ENCODE measurements around the gene CEP152. TPM values are rescaled to one million over a fixed set of nuclear protein-coding genes. Genes with fewer than 3 reads are reported as not detected.

The CEP152 gene
- polyA plus RNA-seq, 3 donors = 1.0 to 3.8 (median 1.4) TPM

GRCh38 chr15:48717458-48717857 is 93.4 kb downstream of the CEP152 start:
- no peaks in the 10 kb centered on the region for H3K36me3 ChIP-seq (replicated peaks in 1 of 2; ENCODE audit: control insufficient read depth in 1 of 2, insufficient read depth in 2 of 2, low read length in 2 of 2)
- no peak overlapping the region for H3K27ac ChIP-seq (ENCODE audit: low read depth in 1 of 2, low read length in 2 of 2)
- TF ChIP-seq, protein P1, sequence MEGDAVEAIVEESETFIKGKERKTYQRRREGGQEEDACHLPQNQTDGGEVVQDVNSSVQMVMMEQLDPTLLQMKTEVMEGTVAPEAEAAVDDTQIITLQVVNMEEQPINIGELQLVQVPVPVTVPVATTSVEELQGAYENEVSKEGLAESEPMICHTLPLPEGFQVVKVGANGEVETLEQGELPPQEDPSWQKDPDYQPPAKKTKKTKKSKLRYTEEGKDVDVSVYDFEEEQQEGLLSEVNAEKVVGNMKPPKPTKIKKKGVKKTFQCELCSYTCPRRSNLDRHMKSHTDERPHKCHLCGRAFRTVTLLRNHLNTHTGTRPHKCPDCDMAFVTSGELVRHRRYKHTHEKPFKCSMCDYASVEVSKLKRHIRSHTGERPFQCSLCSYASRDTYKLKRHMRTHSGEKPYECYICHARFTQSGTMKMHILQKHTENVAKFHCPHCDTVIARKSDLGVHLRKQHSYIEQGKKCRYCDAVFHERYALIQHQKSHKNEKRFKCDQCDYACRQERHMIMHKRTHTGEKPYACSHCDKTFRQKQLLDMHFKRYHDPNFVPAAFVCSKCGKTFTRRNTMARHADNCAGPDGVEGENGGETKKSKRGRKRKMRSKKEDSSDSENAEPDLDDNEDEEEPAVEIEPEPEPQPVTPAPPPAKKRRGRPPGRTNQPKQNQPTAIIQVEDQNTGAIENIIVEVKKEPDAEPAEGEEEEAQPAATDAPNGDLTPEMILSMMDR (IDR thresholded peaks at IDR 0.05) = no peak
- H3K4me1 ChIP-seq (ENCODE audit: control insufficient read depth in 1 of 2, insufficient read depth in 2 of 2, low read length in 2 of 2) = no peaks in the 10 kb centered on the region
- peaks cover 11 to 34% (median 30%) of the 10 kb centered on the region in 7 donors for H3K9me3 Mint-ChIP-seq
- H3K4me2 ChIP-seq (replicated peaks; ENCODE audit: extremely low read depth, low read length, poor library complexity, severe bottlenecking) = no peak overlapping the region
- H4K20me1 ChIP-seq (ENCODE audit: insufficient read depth, low read length) = no peaks in the 10 kb centered on the region
- intact Hi-C loops (cut with micrococcal nuclease) = no loop called here
- peaks cover 21 to 24% of the 10 kb centered on the region in 2 donors for H3K36me3 Mint-ChIP-seq
- H2AFZ ChIP-seq (ENCODE audit: insufficient read depth, low read depth, low read length, poor library complexity, severe bottlenecking) = no peak overlapping the region
- H3K27me3 Mint-ChIP-seq (ENCODE audit: low read depth in 3 of 3) = peaks cover 0 to 2% (median 0%) of the 10 kb centered on the region in 3 donors
- H3K79me2 ChIP-seq (ENCODE audit: insufficient read depth, low read length) = no peaks in the 10 kb centered on the region
- H3K9ac ChIP-seq (ENCODE audit: insufficient read depth, low read length, poor library complexity, severe bottlenecking) = no peak overlapping the region
- H3K4me3 Mint-ChIP-seq = no peak overlapping the region
- H3K27ac Mint-ChIP-seq = no peak overlapping the region
- peaks cover 3% of the 10 kb centered on the region for H3K4me1 Mint-ChIP-seq
- no peaks in the 10 kb centered on the region for H3K27me3 ChIP-seq (ENCODE audit: control insufficient read depth in 2 of 2, insufficient read depth in 2 of 2, low read length in 2 of 2)
- no CpG with 5 or more reads among the region's 4 CpGs for WGBS (ENCODE audit: insufficient coverage)
- DNase-seq = no peak
- no peak overlapping the region for H3K4me3 ChIP-seq (replicated peaks in 1 of 3; ENCODE audit: low read depth in 2 of 3, low read length in 3 of 3)
- peaks cover 11 to 17% of the 10 kb centered on the region in 2 donors for H3K9me3 ChIP-seq (replicated peaks in 1 of 2; ENCODE audit: control insufficient read depth in 1 of 2, insufficient read depth in 1 of 2, low read length in 2 of 2)

GRCh38 chr15:48712546-48712945 is 98.3 kb downstream of the CEP152 start:
- no peaks in the 10 kb centered on the region for H3K36me3 ChIP-seq (replicated peaks in 1 of 2; ENCODE audit: control insufficient read depth in 1 of 2, insufficient read depth in 2 of 2, low read length in 2 of 2)
- 52% methylated on average over 2 of the region's 3 CpGs for WGBS (ENCODE audit: insufficient coverage)
- H2AFZ ChIP-seq (ENCODE audit: insufficient read depth, low read depth, low read length, poor library complexity, severe bottlenecking) = no peak overlapping the region
- no peaks in the 10 kb centered on the region for H4K20me1 ChIP-seq (ENCODE audit: insufficient read depth, low read length)
- no peaks in the 10 kb centered on the region for H3K79me2 ChIP-seq (ENCODE audit: insufficient read depth, low read length)
- H3K4me1 Mint-ChIP-seq = no peaks in the 10 kb centered on the region
- no peaks in the 10 kb centered on the region for H3K27me3 ChIP-seq (ENCODE audit: control insufficient read depth in 2 of 2, insufficient read depth in 2 of 2, low read length in 2 of 2)
- no peak for DNase-seq
- H3K27me3 Mint-ChIP-seq (ENCODE audit: low read depth in 3 of 3) = peaks cover 0 to 2% (median 0%) of the 10 kb centered on the region in 3 donors
- H3K36me3 Mint-ChIP-seq = peaks cover 22 to 24% of the 10 kb centered on the region in 2 donors
- H3K4me3 ChIP-seq (replicated peaks in 1 of 3; ENCODE audit: low read depth in 2 of 3, low read length in 3 of 3) = no peak overlapping the region
- peak overlapping the region in 1 of 7 donors; percentile 47 for H3K27ac Mint-ChIP-seq
- H3K9me3 Mint-ChIP-seq = peaks cover 11 to 35% (median 28%) of the 10 kb centered on the region in 7 donors
- no peak overlapping the region for H3K9ac ChIP-seq (ENCODE audit: insufficient read depth, low read length, poor library complexity, severe bottlenecking)
- intact Hi-C loops (cut with micrococcal nuclease) = no loop called here
- TF ChIP-seq, protein P1 (IDR thresholded peaks at IDR 0.05) = no peak
- no peak overlapping the region for H3K4me3 Mint-ChIP-seq
- H3K27ac ChIP-seq (ENCODE audit: low read depth in 1 of 2, low read length in 2 of 2) = no peak overlapping the region
- peaks cover 11 to 17% of the 10 kb centered on the region in 2 donors for H3K9me3 ChIP-seq (replicated peaks in 1 of 2; ENCODE audit: control insufficient read depth in 1 of 2, insufficient read depth in 1 of 2, low read length in 2 of 2)
- H3K4me1 ChIP-seq (ENCODE audit: control insufficient read depth in 1 of 2, insufficient read depth in 2 of 2, low read length in 2 of 2) = no peaks in the 10 kb centered on the region
- H3K4me2 ChIP-seq (replicated peaks; ENCODE audit: extremely low read depth, low read length, poor library complexity, severe bottlenecking) = no peak overlapping the region
